22Rv1 (cell line): ENCODE data around the gene PODN.

Experiments
- CTCF ChIP-seq: fragments of 450-650 bp; IDR thresholded peaks from 2 replicates; pipeline ENCODE4 v1.5.1; 2017; ENCODE audit warnings: mild to moderate bottlenecking
- ZFX ChIP-seq: fragments of 450-650 bp; IDR thresholded peaks from 2 replicates; pipeline ENCODE4 v1.6.1; 2017; ENCODE audit warnings: antibody characterized with exemption, borderline replicate concordance

GRCh38 chr1:53093778-53094532 is 31.9 kb downstream of the PODN start:
- no peak for TF ChIP-seq CTCF
- no peak for TF ChIP-seq ZFX
